H1 (cell line): Measurements from ENCODE around the gene CFAP97D2. TPM values are rescaled to one million over a fixed set of nuclear protein-coding genes. Genes with fewer than 3 reads are reported as not detected.

ENCODE experiments used
- CTCF ChIA-PET: fragments of 300-600 bp; sonication (Branson Sonifier 250); formaldehyde crosslinking; loops from one replicate; lab custom pipeline; 2021; ENCODE audit not compliant: partially characterized antibody; lab: Charles Lee
- POLR2A ChIA-PET: fragments of 300-600 bp; sonication (Branson Sonifier 250); formaldehyde crosslinking; loops from one replicate; lab custom pipeline; 2021; ENCODE audit warnings: inconsistent platforms; ENCODE audit not compliant: partially characterized antibody; lab: Charles Lee
- DNase-seq, 2 experiments: peaks; one replicate each; pipeline versions ENCODE4 v3.0.0 to v3.0.0-alpha.2; 2010 to 2022; ENCODE audit warnings: low spot score in 2 of 2, low read depth in 1 of 2, mixed read lengths in 1 of 2
- FAIRE-seq: peaks from 2 replicates; lab custom pipeline; 2011; peaks lifted over from hg19 to GRCh38; lab: Jason Lieb, UNC
- H2AFZ ChIP-seq: 2 replicates; pipeline ENCODE4 v1.8.1; 2012; ENCODE audit warnings: low read length, inconsistent platforms
- H2AK5ac ChIP-seq: 2 replicates; pipeline ENCODE4 v1.6.1; 2013; ENCODE audit warnings: low read depth, low read length
- H2BK120ac ChIP-seq: replicated peaks from 2 replicates; pipeline ENCODE3; 2013; ENCODE audit warnings: low read depth, low read length, inconsistent platforms
- H2BK12ac ChIP-seq: 2 replicates; pipeline ENCODE4 v1.6.1; 2013; ENCODE audit warnings: low read depth, low read length
- H2BK15ac ChIP-seq: 2 replicates; pipeline ENCODE4 v1.6.1; 2013; ENCODE audit warnings: low read length
- H2BK20ac ChIP-seq: 2 replicates; pipeline ENCODE4 v1.6.1; 2013; ENCODE audit warnings: low read length
- H2BK5ac ChIP-seq: 2 replicates; pipeline ENCODE4 v1.6.1; 2013; ENCODE audit warnings: low read depth, low read length
- H3K14ac ChIP-seq: 2 replicates; pipeline ENCODE4 v1.6.1; 2013; ENCODE audit warnings: inconsistent platforms; ENCODE audit not compliant: insufficient read length
- H3K18ac ChIP-seq: 2 replicates; pipeline ENCODE4 v1.6.1; 2013; ENCODE audit warnings: low read length; ENCODE audit errors: extremely low read depth
- H3K23ac ChIP-seq: 2 replicates; pipeline ENCODE4 v1.6.1; 2013; ENCODE audit warnings: inconsistent platforms; ENCODE audit not compliant: insufficient read length
- H3K23me2 ChIP-seq: 2 replicates; pipeline ENCODE4 v1.6.1; 2013; ENCODE audit warnings: low read depth, low read length
- H3K27ac ChIP-seq: 2 replicates; pipeline ENCODE4 v1.6.1; 2011; ENCODE audit warnings: low read depth, low read length, inconsistent platforms
- H3K27me3 ChIP-seq, 4 experiments: replicated peaks in 1 of 4; 1 replicate in 1 of 4; 2 replicates in 3 of 4; pipeline versions ENCODE4 v1.6.1 to v1.8.1; 2011 to 2013; ENCODE audit warnings: low read length in 3 of 4, mild to moderate bottlenecking in 3 of 4, inconsistent platforms in 2 of 4, mixed read lengths in 2 of 4, moderate library complexity in 1 of 4; ENCODE audit not compliant: control insufficient read depth in 3 of 4, insufficient read depth in 3 of 4; ENCODE audit errors: extremely low read depth in 1 of 4
- H3K36me3 ChIP-seq, 4 experiments: 2 replicates each; pipeline versions ENCODE4 v1.6.1 to v1.8.1; 2011 to 2013; ENCODE audit warnings: mild to moderate bottlenecking in 4 of 4, low read length in 3 of 4, moderate library complexity in 2 of 4, control low read depth in 1 of 4, inconsistent platforms in 1 of 4; ENCODE audit not compliant: insufficient read depth in 4 of 4, control insufficient read depth in 2 of 4
- H3K4ac ChIP-seq: replicated peaks from 2 replicates; pipeline ENCODE3; 2013; ENCODE audit warnings: low read length, low read depth, mixed read lengths, inconsistent platforms; ENCODE audit not compliant: insufficient read length
- H3K4me1 ChIP-seq, 4 experiments: replicated peaks in 1 of 4; 1 replicate in 1 of 4; 2 replicates in 3 of 4; pipeline versions ENCODE4 v1.6.1 to v1.8.1; 2011 to 2013; ENCODE audit warnings: low read length in 3 of 4, inconsistent platforms in 2 of 4, mixed read lengths in 1 of 4; ENCODE audit not compliant: insufficient read depth in 4 of 4, control insufficient read depth in 3 of 4
- H3K4me2 ChIP-seq, 2 experiments: 2 replicates each; pipeline versions ENCODE4 v1.6.1 to v1.8.1; 2011 to 2013; ENCODE audit warnings: low read depth in 2 of 2, low read length in 2 of 2, control low read depth in 1 of 2, inconsistent platforms in 1 of 2, mild to moderate bottlenecking in 1 of 2; ENCODE audit not compliant: insufficient read depth in 1 of 2
- H3K4me3 ChIP-seq, 4 experiments: fragments of 200-600, 300-600 bp in 1 of 4; sonication (generic), shearing (Covaris generic), sonication (Bioruptor Twin) in 1 of 4; 2 replicates each; pipeline versions ENCODE4 v1.5.1 to v1.8.1; 2011 to 2016; ENCODE audit warnings: low read length in 4 of 4, low read depth in 3 of 4, control low read depth in 2 of 4, inconsistent platforms in 2 of 4, mild to moderate bottlenecking in 2 of 4, mixed read lengths in 1 of 4, moderate library complexity in 1 of 4; ENCODE audit not compliant: insufficient read depth in 2 of 4; ENCODE audit errors: extremely low read depth in 1 of 4
- H3K56ac ChIP-seq: replicated peaks from 2 replicates; pipeline ENCODE3; 2013; ENCODE audit warnings: low read depth, mild to moderate bottlenecking, mixed read lengths, low read length, inconsistent platforms; ENCODE audit not compliant: insufficient read length
- H3K79me1 ChIP-seq: 2 replicates; pipeline ENCODE4 v1.6.1; 2013; ENCODE audit warnings: low read depth, low read length, control low read depth
- H3K79me2 ChIP-seq, 2 experiments: 2 replicates each; pipeline versions ENCODE4 v1.6.1 to v1.8.1; 2012 to 2013; ENCODE audit warnings: low read length in 2 of 2, mild to moderate bottlenecking in 2 of 2, inconsistent platforms in 1 of 2; ENCODE audit not compliant: insufficient read depth in 2 of 2, control insufficient read depth in 1 of 2
- H3K9ac ChIP-seq, 4 experiments: replicated peaks in 1 of 4; 1 replicate in 1 of 4; 2 replicates in 3 of 4; pipeline versions ENCODE4 v1.6.1 to v1.8.1; 2011 to 2013; ENCODE audit warnings: low read depth in 3 of 4, low read length in 3 of 4, control low read depth in 2 of 4, mild to moderate bottlenecking in 2 of 4, moderate library complexity in 2 of 4, inconsistent platforms in 1 of 4; ENCODE audit errors: extremely low read depth in 1 of 4
- H3K9me3 ChIP-seq, 2 experiments: 2 replicates each; pipeline versions ENCODE4 v1.6.1 to v1.8.1; 2012 to 2013; ENCODE audit warnings: mild to moderate bottlenecking in 2 of 2, moderate library complexity in 2 of 2, control low read depth in 1 of 2, inconsistent platforms in 1 of 2, low read depth in 1 of 2, low read length in 1 of 2, mixed read lengths in 1 of 2; ENCODE audit not compliant: insufficient read depth in 2 of 2
- H4K20me1 ChIP-seq, 2 experiments: replicated peaks in 1 of 2; 2 replicates each; pipeline versions ENCODE3 to v1.8.1; 2011 to 2013; ENCODE audit warnings: inconsistent platforms in 2 of 2, low read length in 2 of 2, mild to moderate bottlenecking in 1 of 2; ENCODE audit not compliant: insufficient read depth in 2 of 2, control insufficient read depth in 1 of 2
- H4K5ac ChIP-seq: 2 replicates; pipeline ENCODE4 v1.6.1; 2013; ENCODE audit warnings: low read length, low read depth, mixed read lengths, inconsistent platforms; ENCODE audit not compliant: insufficient read length
- H4K8ac ChIP-seq: 2 replicates; pipeline ENCODE4 v1.8.0; 2013; ENCODE audit warnings: mild to moderate bottlenecking, moderate library complexity, low read length, inconsistent platforms; ENCODE audit not compliant: insufficient read depth; ENCODE audit errors: extremely low read depth
- H4K91ac ChIP-seq: replicated peaks from 2 replicates; pipeline ENCODE3; 2013; ENCODE audit warnings: low read length, mixed read lengths, inconsistent platforms; ENCODE audit not compliant: insufficient read length
- CREB1 ChIP-seq: IDR thresholded peaks from 2 replicates; pipeline ENCODE4 v1.6.1; 2012; ENCODE audit warnings: inconsistent platforms
- KDM4A ChIP-seq: IDR thresholded peaks from one replicate; pipeline ENCODE4 v1.7.1; 2012; ENCODE audit warnings: low read depth, mild to moderate bottlenecking, moderate library complexity, low read length, inconsistent platforms; ENCODE audit not compliant: severe bottlenecking
- POLR2A ChIP-seq, 2 experiments: IDR thresholded peaks; 1 replicate in 1 of 2; 2 replicates in 1 of 2; pipeline ENCODE4 v1.6.1; 2011; ENCODE audit warnings: low read depth in 2 of 2, low read length in 2 of 2, mild to moderate bottlenecking in 2 of 2; ENCODE audit errors: control extremely low read depth in 1 of 2
- TAF7 ChIP-seq: optimal IDR thresholded peaks from 2 replicates; pipeline ENCODE3; 2011; ENCODE audit warnings: low read depth, mild to moderate bottlenecking, inconsistent platforms, low read length, moderate library complexity, borderline replicate concordance
- WGBS, 2 experiments: shearing (Covaris generic) in 1 of 2; methylation state at CpG; one replicate each; pipeline versions ENCODE4 v1.1.6 to v1.1.7; 2013 to 2015; ENCODE audit warnings: low lambda C conversion rate in 2 of 2, mixed read lengths in 2 of 2, inconsistent platforms in 1 of 2, low coverage in 1 of 2, missing lambda C conversion rate in 1 of 2; ENCODE audit not compliant: insufficient replicate concordance in 2 of 2, insufficient coverage in 1 of 2, insufficient read length in 1 of 2; ENCODE audit errors: extremely low coverage in 1 of 2, missing lambda C conversion rate in 1 of 2; 5-methylcytosine and 5-hydroxymethylcytosine counted together
- polyA plus RNA-seq, 7 experiments: library from polyadenylated mRNA; depleted of rRNA in 3 of 7; stranded (reverse) in 5 of 7; unstranded in 2 of 7; fragments of >200 nt in 5 of 7; fragments of 200-250 nt in 2 of 7; gene quantifications; 1 replicate in 5 of 7; 2 replicates in 1 of 7; 4 replicates in 1 of 7; pipeline versions ENCODE4 v1.2.1 to v1.2.3, GENCODE V29; 2011 to 2013; ENCODE audit warnings: missing spikeins in 2 of 7, mixed read lengths in 2 of 7
- total RNA-seq: library from RNA; stranded (reverse); fragmentation: NEBNext Ultra II Directional; extraction: Animal tissue kit (Norgen Biotek cat#: 25700); gene quantifications from 2 replicates; pipeline ENCODE4 v1.2.1, GENCODE V29; 2021

CFAP97D2 gene
- total and polyA plus RNA-seq, 2 of the 8 experiments (the other 6 are each of a cell fraction or from before 2014, with no cell fraction given), result not detected

- POLR2A ChIA-PET, result interaction anchor here (0.7 to 2.5 kb wide), 6 partner anchors 9 to 929 kb away, joined by 4 to 11 read pairs (median 6); no protein-coding TSS in a partner anchor
- no peak overlapping the region for H2BK20ac ChIP-seq
- H3K56ac ChIP-seq, result no peak overlapping the region
- no peak overlapping the region for H4K5ac ChIP-seq
- H3K36me3 ChIP-seq, result peaks cover 36 to 95% (median 77%) of the 10 kb centered on the region in 4 experiments
- H3K9ac ChIP-seq, result no peak overlapping the region
- H3K79me2 ChIP-seq, result 0 out of 4 replicates have a peak, but pooled peaks cover 3 to 4% of the 10 kb centered on the region in 2 experiments
- no peak overlapping the region for H3K18ac ChIP-seq
- H3K23me2 ChIP-seq, result no peaks in the 10 kb centered on the region
- no peak overlapping the region for H3K4ac ChIP-seq
- no peak overlapping the region for H3K4me2 ChIP-seq
- CTCF ChIA-PET, result interaction anchor here (0.7 kb wide), 1 partner anchor 367 kb away, joined by 4 read pairs; no protein-coding TSS in a partner anchor
- H3K27ac ChIP-seq, result no peak overlapping the region
- TF ChIP-seq POLR2A (IDR thresholded peaks at IDR 0.05; ENCODE audit: control extremely low read depth in 1 of 2, low read depth in 2 of 2, low read length in 2 of 2), result no peak
- TF ChIP-seq KDM4A, result no peak
- no peak for TF ChIP-seq TAF7
- TF ChIP-seq CREB1, result no peak
- no peak overlapping the region for H2AK5ac ChIP-seq
- no peak overlapping the region for H2AFZ ChIP-seq
- no peak overlapping the region for H3K14ac ChIP-seq
- FAIRE-seq (no peak), DNase-seq (no peak)
- no peak overlapping the region for H2BK120ac ChIP-seq
- no peaks in the 10 kb centered on the region for H3K9me3 ChIP-seq
- peaks cover 0 to 1% (median 0%) of the 10 kb centered on the region in 4 experiments; a peak in 2 of 7 replicates for H3K4me1 ChIP-seq
- WGBS, 2 experiments, result 93% methylated on average over 6 of the region's 6 CpGs; no CpG with 5 or more reads in 1 of the 2 experiments
- no peak overlapping the region for H4K91ac ChIP-seq
- H2BK5ac ChIP-seq, result no peak overlapping the region
- H4K8ac ChIP-seq, result no peak overlapping the region
- H4K20me1 ChIP-seq, result peaks cover 2 to 3% of the 10 kb centered on the region in 2 experiments
- no peak overlapping the region for H2BK15ac ChIP-seq
- H3K4me3 ChIP-seq, result no peak overlapping the region
- no peaks in the 10 kb centered on the region for H3K27me3 ChIP-seq
- H3K23ac ChIP-seq, result no peak overlapping the region
- no peak overlapping the region for H2BK12ac ChIP-seq
- peaks cover 5% of the 10 kb centered on the region; the same call in 1 of the 2 replicates for H3K79me1 ChIP-seq
Observed at GRCh38 chr13:114241918-114242317, 62.9 kb downstream of the CFAP97D2 start.
